ENCODE measurements around the gene MED16. TPM values are rescaled to one million over a fixed set of nuclear protein-coding genes. Genes with fewer than 3 reads are reported as not detected.

MED16 gene
- total RNA-seq, 1 experiment from 2014 or later: 22.4 TPM

DNA sequence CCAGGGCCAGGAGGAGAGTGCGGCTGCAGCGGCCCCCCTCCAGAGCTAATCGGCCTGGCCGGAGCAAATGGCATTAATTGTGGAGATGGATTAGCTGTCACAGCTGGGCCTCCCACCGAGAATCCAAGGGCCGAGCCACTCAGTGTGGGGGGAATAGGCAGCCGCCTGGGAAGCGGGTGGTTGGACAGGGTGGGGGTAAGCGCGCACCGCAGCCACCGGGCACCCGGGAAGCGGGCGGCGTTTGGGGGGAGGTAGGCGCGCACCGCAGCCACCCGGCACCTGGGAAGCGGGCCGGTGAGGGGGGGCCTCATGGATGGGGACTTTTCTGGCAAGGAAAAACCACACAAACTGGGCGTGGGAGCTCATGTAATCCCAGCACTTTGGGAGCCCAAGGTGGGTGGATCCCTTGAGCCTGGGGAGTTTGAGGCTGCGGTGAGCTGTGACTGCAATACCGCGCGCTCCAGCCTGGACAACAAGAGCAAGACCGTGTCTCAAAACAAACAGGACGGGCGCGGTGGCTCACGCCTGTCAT, 10.3 kb upstream of the MED16 start:
- H3K27ac Mint-ChIP-seq (ENCODE audit: unreplicated experiment): no peak overlapping the region
- no peak for DNase-seq
- H3K9me3 Mint-ChIP-seq (ENCODE audit: low read depth, unreplicated experiment): no peaks in the 10 kb centered on the region
- BruUV-seq (replicated peaks): no TSS peak
- intact Hi-C loops (cut with micrococcal nuclease; ENCODE audit: unreplicated experiment): no loop called here
- no peaks in the 10 kb centered on the region for H3K27me3 Mint-ChIP-seq (ENCODE audit: unreplicated experiment)
- TF ChIP-seq, protein P1, sequence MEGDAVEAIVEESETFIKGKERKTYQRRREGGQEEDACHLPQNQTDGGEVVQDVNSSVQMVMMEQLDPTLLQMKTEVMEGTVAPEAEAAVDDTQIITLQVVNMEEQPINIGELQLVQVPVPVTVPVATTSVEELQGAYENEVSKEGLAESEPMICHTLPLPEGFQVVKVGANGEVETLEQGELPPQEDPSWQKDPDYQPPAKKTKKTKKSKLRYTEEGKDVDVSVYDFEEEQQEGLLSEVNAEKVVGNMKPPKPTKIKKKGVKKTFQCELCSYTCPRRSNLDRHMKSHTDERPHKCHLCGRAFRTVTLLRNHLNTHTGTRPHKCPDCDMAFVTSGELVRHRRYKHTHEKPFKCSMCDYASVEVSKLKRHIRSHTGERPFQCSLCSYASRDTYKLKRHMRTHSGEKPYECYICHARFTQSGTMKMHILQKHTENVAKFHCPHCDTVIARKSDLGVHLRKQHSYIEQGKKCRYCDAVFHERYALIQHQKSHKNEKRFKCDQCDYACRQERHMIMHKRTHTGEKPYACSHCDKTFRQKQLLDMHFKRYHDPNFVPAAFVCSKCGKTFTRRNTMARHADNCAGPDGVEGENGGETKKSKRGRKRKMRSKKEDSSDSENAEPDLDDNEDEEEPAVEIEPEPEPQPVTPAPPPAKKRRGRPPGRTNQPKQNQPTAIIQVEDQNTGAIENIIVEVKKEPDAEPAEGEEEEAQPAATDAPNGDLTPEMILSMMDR (IDR thresholded peaks at IDR 0.05; ENCODE audit: unreplicated experiment): no peak
- CTCF ChIA-PET: no interaction called here
- peaks cover 18% of the 10 kb centered on the region for H3K36me3 Mint-ChIP-seq (ENCODE audit: insufficient read depth, unreplicated experiment)
- no peaks in the 10 kb centered on the region for H3K4me1 Mint-ChIP-seq (ENCODE audit: low read depth, unreplicated experiment)
- no peak overlapping the region for H3K4me3 Mint-ChIP-seq (ENCODE audit: low read depth, unreplicated experiment)

DNA sequence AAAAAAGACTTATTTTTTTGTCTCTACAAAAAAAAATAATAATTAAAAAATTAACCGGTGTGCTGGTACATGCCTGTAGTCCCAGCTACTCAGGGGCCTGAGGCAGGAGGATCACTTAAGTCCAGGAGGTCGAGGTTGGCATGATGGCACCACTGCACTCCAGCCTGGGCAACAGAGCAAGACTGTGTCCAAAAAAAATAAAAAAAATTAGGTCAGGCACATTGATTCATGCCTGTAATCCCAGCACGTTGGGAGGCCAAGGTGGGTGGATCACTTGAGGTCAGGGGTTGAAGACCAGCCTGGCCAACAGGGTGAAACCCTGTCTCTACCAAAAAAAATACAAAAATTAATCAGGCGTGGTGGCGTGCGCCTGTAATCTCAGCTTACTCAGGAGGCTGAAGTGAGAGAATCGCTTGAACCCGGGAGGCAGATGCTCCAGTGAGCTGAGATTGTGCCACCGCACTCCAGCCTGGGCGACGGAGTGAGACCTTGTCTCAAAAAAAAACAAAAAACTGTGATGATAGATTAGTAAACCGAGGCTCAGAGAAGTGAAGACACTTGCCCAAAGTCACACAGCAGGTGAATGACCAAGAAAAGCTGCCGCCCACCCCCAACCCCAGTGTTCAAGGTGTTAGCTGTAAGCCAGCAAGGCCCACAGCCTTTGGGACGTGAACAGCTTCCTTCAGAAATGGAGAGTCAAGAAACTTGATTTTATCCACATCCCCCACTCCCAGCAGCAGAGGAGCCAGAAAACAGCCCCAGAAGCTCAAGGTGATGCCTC, 9.6 kb upstream of the MED16 start:
- no peak for DNase-seq
- intact Hi-C loops (cut with micrococcal nuclease; ENCODE audit: unreplicated experiment): no loop called here
- H3K9me3 Mint-ChIP-seq (ENCODE audit: low read depth, unreplicated experiment): no peaks in the 10 kb centered on the region
- TF ChIP-seq, protein P1 (IDR thresholded peaks at IDR 0.05; ENCODE audit: unreplicated experiment): no peak
- H3K27me3 Mint-ChIP-seq (ENCODE audit: unreplicated experiment): no peaks in the 10 kb centered on the region
- peaks cover 20% of the 10 kb centered on the region for H3K36me3 Mint-ChIP-seq (ENCODE audit: insufficient read depth, unreplicated experiment)
- H3K4me1 Mint-ChIP-seq (ENCODE audit: low read depth, unreplicated experiment): no peaks in the 10 kb centered on the region
- CTCF ChIA-PET: no interaction called here
- no peak overlapping the region for H3K27ac Mint-ChIP-seq (ENCODE audit: unreplicated experiment)
- no TSS peak for BruUV-seq (replicated peaks)
- H3K4me3 Mint-ChIP-seq (ENCODE audit: low read depth, unreplicated experiment): no peak overlapping the region

DNA sequence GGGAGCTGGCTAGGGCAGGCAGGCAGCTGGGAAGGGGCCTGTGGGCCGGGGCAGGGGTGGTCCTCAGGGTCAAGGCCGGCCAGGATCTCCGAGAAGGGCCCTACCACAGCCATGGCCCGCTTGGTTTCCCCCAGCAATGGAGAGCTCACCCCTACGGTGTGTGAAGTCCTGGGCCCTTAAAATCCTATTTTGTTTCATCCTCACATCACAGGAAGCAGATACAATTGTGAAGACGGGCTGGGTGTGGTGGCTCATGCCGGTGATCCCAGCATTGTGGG, 9.0 kb upstream of the MED16 start:
- Mint-ChIP-seq H3K4me1 (ENCODE audit: low read depth, unreplicated experiment) (no peaks in the 10 kb centered on the region), H3K27me3 (ENCODE audit: unreplicated experiment) (no peaks in the 10 kb centered on the region), H3K36me3 (ENCODE audit: insufficient read depth, unreplicated experiment) (peaks cover 23% of the 10 kb centered on the region), H3K4me3 (ENCODE audit: low read depth, unreplicated experiment) (no peak overlapping the region), H3K9me3 (ENCODE audit: low read depth, unreplicated experiment) (no peaks in the 10 kb centered on the region), H3K27ac (ENCODE audit: unreplicated experiment) (no peak overlapping the region)
- TF ChIP-seq, protein P1 (IDR thresholded peaks at IDR 0.05; ENCODE audit: unreplicated experiment): no peak
- no TSS peak for BruUV-seq (replicated peaks)
- CTCF ChIA-PET: no interaction called here
- no peak for DNase-seq
- intact Hi-C loops (cut with micrococcal nuclease; ENCODE audit: unreplicated experiment): no loop called here

DNA sequence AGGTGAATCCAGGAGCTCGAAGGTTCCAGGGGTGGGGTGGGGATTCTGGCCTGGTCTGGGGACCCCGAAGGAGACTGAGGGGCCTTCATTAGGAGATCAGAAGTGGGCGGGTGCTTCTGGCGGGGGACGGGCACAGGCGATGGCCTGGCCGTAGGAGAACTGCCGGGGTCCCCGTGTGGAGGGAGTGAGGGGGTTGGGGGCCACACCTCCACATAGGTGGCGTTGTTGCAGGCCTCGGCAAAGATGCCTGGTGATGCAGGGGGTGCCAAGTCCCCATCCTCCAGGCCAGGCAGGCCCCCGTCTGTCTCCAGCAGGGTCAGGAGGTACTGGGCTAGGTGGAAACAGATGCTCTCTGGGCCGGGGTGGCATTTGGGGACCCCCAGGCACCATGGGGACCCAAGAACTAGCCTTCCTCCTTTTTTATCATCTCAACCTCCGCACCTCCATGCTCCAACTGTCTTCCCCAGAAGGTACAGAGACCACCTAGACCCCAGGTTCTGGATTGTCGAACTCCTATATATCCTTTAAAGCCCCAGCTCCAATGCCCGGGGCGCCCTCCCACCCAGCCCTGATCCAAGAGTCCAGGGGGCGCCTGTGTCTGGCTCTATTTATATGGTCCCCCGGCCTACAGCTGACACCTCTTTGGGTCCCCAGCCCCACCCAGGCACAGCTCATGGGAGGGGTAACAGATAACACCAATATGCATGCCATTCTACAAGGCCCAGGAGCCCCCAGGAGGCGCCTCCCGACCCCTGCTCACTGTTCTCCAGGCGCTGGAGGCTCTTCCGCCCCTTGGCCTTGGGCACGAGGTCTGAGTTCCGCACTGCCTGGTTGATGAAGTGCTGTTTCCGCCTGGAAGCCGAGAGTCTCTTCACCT, 8.5 kb upstream of the MED16 start:
- TF ChIP-seq, protein P1 (IDR thresholded peaks at IDR 0.05; ENCODE audit: unreplicated experiment): no peak
- no peak overlapping the region for H3K27ac Mint-ChIP-seq (ENCODE audit: unreplicated experiment)
- intact Hi-C loops (cut with micrococcal nuclease; ENCODE audit: unreplicated experiment): no loop called here
- no peak overlapping the region for H3K4me3 Mint-ChIP-seq (ENCODE audit: low read depth, unreplicated experiment)
- CTCF ChIA-PET: no interaction called here
- no peaks in the 10 kb centered on the region for H3K9me3 Mint-ChIP-seq (ENCODE audit: low read depth, unreplicated experiment)
- H3K36me3 Mint-ChIP-seq (ENCODE audit: insufficient read depth, unreplicated experiment): peaks cover 29% of the 10 kb centered on the region
- no TSS peak for BruUV-seq (replicated peaks)
- H3K27me3 Mint-ChIP-seq (ENCODE audit: unreplicated experiment): no peaks in the 10 kb centered on the region
- no peaks in the 10 kb centered on the region for H3K4me1 Mint-ChIP-seq (ENCODE audit: low read depth, unreplicated experiment)
- DNase-seq: no peak

Data from Calu3 (cell line).